Suppressor macrophage treated with lipopolysaccharide for 1 hour (primary cell): ENCODE results near the gene SMPD3.
A peak's percentile ranks its signal among the peaks of the same experiment; 100 is the strongest.

Source experiments
- DNase-seq, 3 donors: peaks; one replicate each; pipeline ENCODE4 v3.0.0-alpha.2; 2020 to 2022

The SMPD3 gene

GRCh38 chr16:68401871-68402747 is 46.2 kb downstream of the SMPD3 start:
- DNase-seq, result peak; percentile 72 to 74 (median 74)

GRCh38 chr16:68400924-68401460 is 47.3 kb downstream of the SMPD3 start:
- DNase-seq, result no peak

GRCh38 chr16:68400083-68400923 is 48.0 kb downstream of the SMPD3 start:
- no peak for DNase-seq

GRCh38 chr16:68399456-68399855 is 48.9 kb downstream of the SMPD3 start:
- DNase-seq, result no peak

GRCh38 chr16:68397710-68398201 is 50.6 kb downstream of the SMPD3 start:
- no peak for DNase-seq

- peak; percentile 53 to 58 (median 58) for DNase-seq
Measured at GRCh38 chr16:68396481-68396880, 51.8 kb downstream of the SMPD3 start.

- no peak for DNase-seq
Measured at GRCh38 chr16:68395815-68396214, 52.5 kb downstream of the SMPD3 start.

- DNase-seq, result no peak
Measured at GRCh38 chr16:68395167-68395786, 53.0 kb downstream of the SMPD3 start.

GRCh38 chr16:68393333-68393732 is 55.0 kb downstream of the SMPD3 start:
- no peak for DNase-seq

GRCh38 chr16:68389750-68390371 is 58.4 kb downstream of the SMPD3 start:
- no peak for DNase-seq

GRCh38 chr16:68389006-68389405 is 59.3 kb downstream of the SMPD3 start:
- no peak for DNase-seq

GRCh38 chr16:68388124-68388523 is 60.2 kb downstream of the SMPD3 start:
- DNase-seq, result no peak

GRCh38 chr16:68387301-68387700 is 61.0 kb downstream of the SMPD3 start:
- no peak for DNase-seq

GRCh38 chr16:68386628-68387027 is 61.7 kb downstream of the SMPD3 start:
- no peak for DNase-seq

GRCh38 chr16:68385371-68385770 is 62.9 kb downstream of the SMPD3 start:
- DNase-seq, result peak in 2 of 3 donors; percentile 18 to 28

GRCh38 chr16:68384288-68385161 is 63.8 kb downstream of the SMPD3 start:
- DNase-seq, result no peak

GRCh38 chr16:68383858-68384257 is 64.5 kb downstream of the SMPD3 start:
- no peak for DNase-seq

- peak in 1 of 3 donors; percentile 41 for DNase-seq
Measured at GRCh38 chr16:68382296-68382718, 66.0 kb downstream of the SMPD3 start.

GRCh38 chr16:68381363-68381724 is 67.0 kb downstream of the SMPD3 start:
- DNase-seq, result no peak

GRCh38 chr16:68380676-68381362 is 67.5 kb downstream of the SMPD3 start:
- no peak for DNase-seq

GRCh38 chr16:68380348-68380670 is 68.0 kb downstream of the SMPD3 start:
- no peak for DNase-seq
